Measurements from ENCODE around the gene STBD1. TPM values are rescaled to one million over a fixed set of nuclear protein-coding genes. Genes with fewer than 3 reads are reported as not detected.

The STBD1 gene
- total and polyA plus RNA-seq, 2 experiments from 2014 or later: 2.0 to 2.6 TPM

GRCh38 chr4:76334885-76335284 lies 28.4 kb downstream of the STBD1 start (continued):
- no peak for TF ChIP-seq ZNF462 (CRISPR knock-in tag; IDR thresholded peaks at IDR 0.05)
- TF ChIP-seq JUNB (IDR thresholded peaks at IDR 0.05; ENCODE audit: unreplicated experiment): no peak
- TF ChIP-seq, protein P1, sequence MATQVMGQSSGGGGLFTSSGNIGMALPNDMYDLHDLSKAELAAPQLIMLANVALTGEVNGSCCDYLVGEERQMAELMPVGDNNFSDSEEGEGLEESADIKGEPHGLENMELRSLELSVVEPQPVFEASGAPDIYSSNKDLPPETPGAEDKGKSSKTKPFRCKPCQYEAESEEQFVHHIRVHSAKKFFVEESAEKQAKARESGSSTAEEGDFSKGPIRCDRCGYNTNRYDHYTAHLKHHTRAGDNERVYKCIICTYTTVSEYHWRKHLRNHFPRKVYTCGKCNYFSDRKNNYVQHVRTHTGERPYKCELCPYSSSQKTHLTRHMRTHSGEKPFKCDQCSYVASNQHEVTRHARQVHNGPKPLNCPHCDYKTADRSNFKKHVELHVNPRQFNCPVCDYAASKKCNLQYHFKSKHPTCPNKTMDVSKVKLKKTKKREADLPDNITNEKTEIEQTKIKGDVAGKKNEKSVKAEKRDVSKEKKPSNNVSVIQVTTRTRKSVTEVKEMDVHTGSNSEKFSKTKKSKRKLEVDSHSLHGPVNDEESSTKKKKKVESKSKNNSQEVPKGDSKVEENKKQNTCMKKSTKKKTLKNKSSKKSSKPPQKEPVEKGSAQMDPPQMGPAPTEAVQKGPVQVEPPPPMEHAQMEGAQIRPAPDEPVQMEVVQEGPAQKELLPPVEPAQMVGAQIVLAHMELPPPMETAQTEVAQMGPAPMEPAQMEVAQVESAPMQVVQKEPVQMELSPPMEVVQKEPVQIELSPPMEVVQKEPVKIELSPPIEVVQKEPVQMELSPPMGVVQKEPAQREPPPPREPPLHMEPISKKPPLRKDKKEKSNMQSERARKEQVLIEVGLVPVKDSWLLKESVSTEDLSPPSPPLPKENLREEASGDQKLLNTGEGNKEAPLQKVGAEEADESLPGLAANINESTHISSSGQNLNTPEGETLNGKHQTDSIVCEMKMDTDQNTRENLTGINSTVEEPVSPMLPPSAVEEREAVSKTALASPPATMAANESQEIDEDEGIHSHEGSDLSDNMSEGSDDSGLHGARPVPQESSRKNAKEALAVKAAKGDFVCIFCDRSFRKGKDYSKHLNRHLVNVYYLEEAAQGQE (IDR thresholded peaks at IDR 0.05; ENCODE audit: unreplicated experiment): no peak

DNA sequence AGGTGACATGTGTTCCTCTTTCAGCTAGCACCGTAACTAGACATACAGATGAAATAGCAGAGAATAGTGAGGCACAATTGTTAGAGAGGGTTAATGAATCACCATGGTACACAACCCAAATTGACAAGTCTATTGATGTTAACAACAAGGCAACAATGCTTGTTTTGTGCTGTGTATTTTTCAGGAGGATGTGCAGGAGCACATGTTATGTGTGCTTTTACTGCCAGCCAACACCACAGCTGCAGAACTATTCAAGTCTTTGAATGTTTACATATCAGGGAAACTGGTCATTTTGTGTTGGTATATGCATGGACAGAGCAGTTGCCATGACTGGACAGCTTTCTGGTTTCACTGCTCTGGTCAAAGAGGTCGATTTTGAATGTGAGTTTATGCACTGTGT lies 32.8 kb downstream of the STBD1 start:
- H2AFZ ChIP-seq: no peak overlapping the region
- no peaks in the 10 kb centered on the region for H3K36me3 ChIP-seq (ENCODE audit: insufficient read depth)
- no peak overlapping the region for H3K27ac ChIP-seq (ENCODE audit: low read depth)
- Mint-ChIP-seq H3K27me3 (ENCODE audit: insufficient read depth, low read depth, poor library complexity) (no peaks in the 10 kb centered on the region), H3K9me3 (no peaks in the 10 kb centered on the region), H3K4me3 (no peak overlapping the region), H3K4me1 (no peaks in the 10 kb centered on the region), H3K36me3 (ENCODE audit: low read depth) (no peaks in the 10 kb centered on the region), H3K27ac (no peak overlapping the region)
- DNase-seq (ENCODE audit: low spot score) (no peak), ATAC-seq (no peak)
- no peaks in the 10 kb centered on the region for H4K20me1 ChIP-seq (replicated peaks; ENCODE audit: insufficient read depth)
- no peaks in the 10 kb centered on the region for H3K4me1 ChIP-seq (ENCODE audit: insufficient read depth)
- no peaks in the 10 kb centered on the region for H3K9me2 ChIP-seq (ENCODE audit: insufficient read depth)
- no peaks in the 10 kb centered on the region for H3K27me3 ChIP-seq (ENCODE audit: insufficient read depth)
- H3K4me2 ChIP-seq: no peak overlapping the region
- no peaks in the 10 kb centered on the region for H3F3A ChIP-seq (replicated peaks; ENCODE audit: low read depth)
- no peak overlapping the region for H3K4me3 ChIP-seq
- H3K79me2 ChIP-seq (replicated peaks; ENCODE audit: insufficient read depth): no peaks in the 10 kb centered on the region
- TF ChIP-seq, protein P1 (IDR thresholded peaks at IDR 0.05; ENCODE audit: unreplicated experiment): no peak
- TF ChIP-seq EZH2 (IDR thresholded peaks at IDR 0.05; ENCODE audit: low read depth, unreplicated experiment) (no peak), EZH2phosphoT487 (IDR thresholded peaks at IDR 0.05; ENCODE audit: unreplicated experiment) (no peak), JUNB (IDR thresholded peaks at IDR 0.05; ENCODE audit: unreplicated experiment) (no peak)

All from GM23338 (cell line).